ENCODE measurements around the gene GRK5.

Gene GRK5

DNA sequence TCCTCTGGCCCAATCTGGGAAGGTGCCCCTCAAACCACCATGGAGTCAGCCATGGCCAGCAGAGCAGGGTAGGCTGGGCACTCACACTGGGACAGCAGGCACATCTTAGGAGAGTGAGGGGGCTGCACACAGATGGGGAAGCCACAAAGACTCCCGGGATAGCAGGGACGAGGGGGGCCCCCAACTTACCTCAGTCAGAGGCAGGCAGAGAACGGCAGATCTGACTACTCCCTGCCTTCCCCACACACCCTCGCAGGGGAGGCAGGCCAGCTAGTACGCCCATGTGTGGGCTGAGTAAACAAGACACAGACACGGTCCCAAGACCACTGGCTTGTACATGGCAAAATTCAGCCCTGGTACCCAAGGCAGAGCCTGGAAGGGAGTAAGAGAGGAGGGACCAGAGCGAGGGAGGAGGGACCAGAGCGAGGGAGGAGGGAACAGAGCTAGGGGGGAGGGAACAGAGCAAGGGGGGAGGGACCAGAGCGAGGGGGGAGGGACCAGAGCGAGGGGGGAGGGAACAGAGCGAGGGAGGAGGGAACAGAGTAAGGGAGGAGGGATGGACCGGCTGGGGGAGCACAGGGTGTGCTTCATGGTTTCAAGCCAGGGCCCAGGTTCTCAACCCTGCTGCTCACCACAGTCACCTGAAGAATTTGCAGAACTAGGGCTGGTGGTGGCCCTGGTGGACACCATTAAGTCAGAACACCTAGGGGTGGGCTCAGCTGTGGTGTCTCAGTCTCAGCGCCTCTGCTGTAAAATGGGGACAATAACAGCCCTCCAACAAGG is 261.4 kb downstream of the GRK5 start:
- H3K27ac ChIP-seq, result no peak overlapping the region
- TF ChIP-seq, protein P1, sequence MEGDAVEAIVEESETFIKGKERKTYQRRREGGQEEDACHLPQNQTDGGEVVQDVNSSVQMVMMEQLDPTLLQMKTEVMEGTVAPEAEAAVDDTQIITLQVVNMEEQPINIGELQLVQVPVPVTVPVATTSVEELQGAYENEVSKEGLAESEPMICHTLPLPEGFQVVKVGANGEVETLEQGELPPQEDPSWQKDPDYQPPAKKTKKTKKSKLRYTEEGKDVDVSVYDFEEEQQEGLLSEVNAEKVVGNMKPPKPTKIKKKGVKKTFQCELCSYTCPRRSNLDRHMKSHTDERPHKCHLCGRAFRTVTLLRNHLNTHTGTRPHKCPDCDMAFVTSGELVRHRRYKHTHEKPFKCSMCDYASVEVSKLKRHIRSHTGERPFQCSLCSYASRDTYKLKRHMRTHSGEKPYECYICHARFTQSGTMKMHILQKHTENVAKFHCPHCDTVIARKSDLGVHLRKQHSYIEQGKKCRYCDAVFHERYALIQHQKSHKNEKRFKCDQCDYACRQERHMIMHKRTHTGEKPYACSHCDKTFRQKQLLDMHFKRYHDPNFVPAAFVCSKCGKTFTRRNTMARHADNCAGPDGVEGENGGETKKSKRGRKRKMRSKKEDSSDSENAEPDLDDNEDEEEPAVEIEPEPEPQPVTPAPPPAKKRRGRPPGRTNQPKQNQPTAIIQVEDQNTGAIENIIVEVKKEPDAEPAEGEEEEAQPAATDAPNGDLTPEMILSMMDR (IDR thresholded peaks at IDR 0.05), result no peak
- no peak for TF ChIP-seq ZFX (IDR thresholded peaks at IDR 0.05; ENCODE audit: borderline replicate concordance)

DNA sequence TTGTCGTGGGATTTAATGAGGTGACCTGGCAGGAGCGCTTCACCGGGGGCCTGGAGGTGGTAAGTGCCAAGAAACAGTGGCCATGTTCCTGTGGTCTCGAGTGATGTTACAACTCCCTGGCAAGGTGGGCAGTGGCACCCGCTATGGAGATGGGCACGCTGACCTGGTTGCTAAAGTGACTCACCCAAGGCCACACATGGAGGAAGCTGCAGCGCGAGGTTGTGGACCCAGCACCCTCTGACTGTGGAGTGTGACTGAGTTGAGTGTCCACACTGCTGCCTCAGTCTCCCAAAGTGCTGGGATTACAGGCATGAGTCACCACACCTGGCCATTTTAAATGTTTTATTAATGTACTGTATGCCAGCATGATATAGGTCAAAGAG is 261.9 kb downstream of the GRK5 start:
- TF ChIP-seq ZFX (IDR thresholded peaks at IDR 0.05; ENCODE audit: borderline replicate concordance), result no peak
- TF ChIP-seq, protein P1 (IDR thresholded peaks at IDR 0.05), result no peak

DNA sequence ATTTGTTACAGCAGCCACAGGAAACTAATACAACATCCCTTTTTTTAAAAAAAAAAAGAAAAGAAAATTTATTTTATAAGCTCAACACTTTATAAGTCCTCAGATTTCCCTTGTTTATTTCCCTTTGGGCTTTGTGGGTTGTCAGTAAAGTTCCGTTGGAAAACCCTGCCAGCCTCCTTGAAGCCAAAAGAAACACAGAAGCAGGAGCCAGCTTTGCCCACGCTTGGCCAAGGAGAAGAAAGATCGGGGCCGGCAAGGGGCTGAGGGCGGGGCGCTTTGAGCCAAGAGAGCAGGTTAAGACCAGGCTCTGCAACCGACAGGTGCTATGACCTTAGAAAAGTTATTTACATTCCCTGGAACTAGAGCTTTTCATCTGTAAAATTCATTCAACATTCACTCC is 262.5 kb downstream of the GRK5 start:
- TF ChIP-seq, protein P1 (IDR thresholded peaks at IDR 0.05), result no peak
- no peak for TF ChIP-seq ZFX (IDR thresholded peaks at IDR 0.05; ENCODE audit: borderline replicate concordance)

More for the DNA sequence above, 261.9 kb downstream of the GRK5 start:
- no peak overlapping the region for H3K27ac ChIP-seq

DNA sequence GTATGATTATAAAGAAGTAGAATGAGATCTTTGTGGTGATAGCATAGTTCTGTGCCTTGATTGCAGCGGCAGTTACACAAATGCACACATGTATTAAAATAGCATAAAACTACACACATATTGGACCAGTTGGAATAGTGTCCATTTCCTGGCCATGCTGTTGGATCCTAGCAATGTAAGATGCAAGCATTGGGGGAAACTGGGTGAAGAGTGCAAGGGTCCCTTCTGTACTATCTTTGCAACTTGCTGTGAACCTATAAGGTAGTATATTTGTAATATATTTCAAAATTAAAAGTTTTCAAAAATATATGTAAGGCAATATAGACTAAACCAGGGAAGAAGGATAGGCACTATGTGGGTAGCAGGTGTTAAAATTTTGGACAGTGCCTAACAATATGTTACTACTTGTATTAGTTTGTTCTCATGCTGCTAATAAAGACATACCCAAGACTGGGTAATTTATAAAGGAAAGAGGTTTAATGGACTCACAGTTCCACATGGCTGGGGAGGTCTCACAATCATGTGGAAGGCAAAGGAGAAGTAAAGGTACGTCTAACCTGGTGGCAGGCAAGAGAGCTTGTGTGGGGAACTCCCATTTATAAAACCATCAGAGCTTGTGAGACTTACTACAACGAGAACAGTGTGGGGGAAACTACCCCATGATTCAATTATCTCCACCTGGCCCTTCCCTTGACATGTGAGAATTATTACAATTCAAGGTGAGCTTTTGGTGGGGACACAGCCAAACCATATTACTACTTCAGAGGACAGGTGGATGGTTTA is 263.7 kb downstream of the GRK5 start:
- H3K27ac ChIP-seq, result no peak overlapping the region
- TF ChIP-seq, protein P1 (IDR thresholded peaks at IDR 0.05), result no peak
- TF ChIP-seq ZFX (IDR thresholded peaks at IDR 0.05; ENCODE audit: borderline replicate concordance), result no peak

More for the DNA sequence above, 262.5 kb downstream of the GRK5 start:
- H3K27ac ChIP-seq, result no peak overlapping the region

DNA sequence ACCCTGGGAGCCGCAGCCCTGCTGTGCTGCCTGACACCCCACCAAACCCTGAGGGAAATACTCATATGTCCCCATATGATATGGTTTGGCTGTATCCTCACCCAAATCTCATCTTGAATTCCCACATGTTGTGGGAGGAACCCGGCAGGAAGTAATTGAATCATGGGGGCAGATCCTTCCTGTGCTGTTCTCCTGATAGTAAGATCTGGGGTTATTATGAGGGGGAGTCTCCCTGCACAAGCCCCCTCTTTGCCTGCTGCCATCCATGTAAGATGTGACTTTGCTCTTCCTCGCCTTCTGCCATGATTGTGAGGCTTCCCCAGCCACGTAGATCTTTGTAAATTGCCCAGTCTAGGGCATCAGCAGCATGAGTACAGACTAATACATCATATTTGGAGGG is 266.4 kb downstream of the GRK5 start:
- TF ChIP-seq, protein P1 (IDR thresholded peaks at IDR 0.05), result no peak
- TF ChIP-seq ZFX (IDR thresholded peaks at IDR 0.05; ENCODE audit: borderline replicate concordance), result no peak
- no peak overlapping the region for H3K27ac ChIP-seq

DNA sequence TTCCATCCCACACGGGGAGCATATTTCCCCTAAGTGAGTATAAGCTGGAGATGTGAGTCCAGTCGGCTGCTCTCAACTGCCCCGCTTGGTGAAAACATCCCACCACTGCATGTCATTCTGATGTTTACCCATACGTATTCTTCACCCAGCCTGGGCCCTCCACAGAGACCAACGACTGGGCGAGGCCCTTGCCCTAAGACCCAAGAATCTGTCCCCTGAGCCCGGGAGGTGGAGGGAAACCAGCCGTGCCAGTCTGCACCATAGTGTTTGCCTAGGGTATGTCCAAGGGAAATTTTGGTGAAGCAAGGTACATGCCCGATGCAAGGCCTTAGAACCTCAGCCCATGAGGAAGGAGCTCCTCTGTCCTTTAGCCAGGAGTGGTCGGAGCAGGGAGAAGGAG is 267.2 kb downstream of the GRK5 start:
- no peak overlapping the region for H3K27ac ChIP-seq
- TF ChIP-seq, protein P1 (IDR thresholded peaks at IDR 0.05), result no peak
- no peak for TF ChIP-seq ZFX (IDR thresholded peaks at IDR 0.05; ENCODE audit: borderline replicate concordance)

DNA sequence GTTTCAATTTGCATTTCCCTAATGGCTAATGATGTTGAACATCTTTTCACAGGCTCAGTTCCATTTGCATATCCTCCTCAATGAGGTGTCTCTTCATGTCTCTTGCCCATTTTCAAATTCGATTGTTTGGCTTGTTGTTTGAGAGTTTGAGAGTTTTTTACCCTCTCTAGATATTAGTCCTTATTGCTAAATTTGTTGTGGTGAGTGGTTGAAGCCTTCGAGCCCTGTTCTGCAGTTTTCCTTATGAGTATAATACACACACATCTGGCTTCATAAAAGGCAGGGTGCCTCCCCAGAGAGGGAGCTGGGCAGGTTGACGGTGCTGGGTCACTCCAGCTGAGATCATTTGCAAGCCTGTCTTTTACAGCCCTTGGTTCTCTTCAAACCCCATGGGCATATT is 270.1 kb downstream of the GRK5 start:
- no peak overlapping the region for H3K27ac ChIP-seq
- no peak for TF ChIP-seq ZFX (IDR thresholded peaks at IDR 0.05; ENCODE audit: borderline replicate concordance)
- TF ChIP-seq, protein P1 (IDR thresholded peaks at IDR 0.05), result no peak
